Muscle layer of duodenum (tissue), 2 donors: ENCODE measurements around the gene MEGF6.
"Not testable (repeated sequence)": the region's sequence is repeated elsewhere in the genome, so short reads cannot be mapped to it uniquely, and the experiment has no call there.

Experiments used
- H3K27ac ChIP-seq: one replicate; pipeline ENCODE4 v1.7.0; 2013; ENCODE audit warnings: mild to moderate bottlenecking, low read length
- H3K27me3 ChIP-seq: one replicate; pipeline ENCODE4 v1.7.0; 2013; ENCODE audit warnings: low read depth, mild to moderate bottlenecking, control low read depth, low read length
- H3K36me3 ChIP-seq, 2 donors: one replicate each; pipeline ENCODE4 v1.7.0; 2013; ENCODE audit warnings: low read length in 2 of 2, control low read depth in 1 of 2, mild to moderate bottlenecking in 1 of 2; ENCODE audit not compliant: insufficient read depth in 2 of 2, control insufficient read depth in 1 of 2
- H3K4me1 ChIP-seq, 2 donors: one replicate each; pipeline ENCODE4 v1.7.0; 2013; ENCODE audit warnings: low read length in 2 of 2, mild to moderate bottlenecking in 2 of 2, control low read depth in 1 of 2, moderate library complexity in 1 of 2; ENCODE audit not compliant: insufficient read depth in 2 of 2, control insufficient read depth in 1 of 2
- H3K4me3 ChIP-seq, 2 donors: one replicate each; pipeline ENCODE4 v1.7.0; 2013; ENCODE audit warnings: low read length in 2 of 2, low read depth in 1 of 2, mild to moderate bottlenecking in 1 of 2
- H3K9me3 ChIP-seq, 2 donors: one replicate each; pipeline ENCODE4 v1.7.0; 2013; ENCODE audit warnings: low read length in 2 of 2, control low read depth in 1 of 2, mild to moderate bottlenecking in 1 of 2; ENCODE audit not compliant: control insufficient read depth in 1 of 2
- donor health status: healthy.

The MEGF6 gene

DNA sequence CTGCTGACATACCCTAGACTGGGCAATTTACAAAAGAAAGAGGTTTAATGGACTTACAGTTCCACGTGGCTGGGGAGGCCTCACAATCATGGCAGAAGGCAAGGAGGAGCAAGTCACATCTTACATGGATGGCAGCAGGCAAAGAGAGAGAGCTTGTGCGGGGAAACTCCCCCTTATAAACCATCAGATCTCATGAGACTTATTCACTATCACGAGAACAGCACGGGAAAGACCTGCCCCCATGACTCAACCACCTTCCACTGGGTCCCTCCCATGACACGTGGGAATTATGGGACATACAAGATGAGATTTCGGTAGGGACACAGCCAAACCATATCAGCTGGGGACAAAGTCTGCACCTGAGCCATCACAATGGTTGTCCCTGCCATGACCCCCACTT is 35.8 kb downstream of the MEGF6 start:
- not testable (repeated sequence) for H3K9me3 ChIP-seq, H3K27ac ChIP-seq, H3K4me3 ChIP-seq, H3K27me3 ChIP-seq, H3K36me3 ChIP-seq
- H3K4me1 ChIP-seq = peaks cover 0 to 19% of the 10 kb centered on the region in 2 donors

DNA sequence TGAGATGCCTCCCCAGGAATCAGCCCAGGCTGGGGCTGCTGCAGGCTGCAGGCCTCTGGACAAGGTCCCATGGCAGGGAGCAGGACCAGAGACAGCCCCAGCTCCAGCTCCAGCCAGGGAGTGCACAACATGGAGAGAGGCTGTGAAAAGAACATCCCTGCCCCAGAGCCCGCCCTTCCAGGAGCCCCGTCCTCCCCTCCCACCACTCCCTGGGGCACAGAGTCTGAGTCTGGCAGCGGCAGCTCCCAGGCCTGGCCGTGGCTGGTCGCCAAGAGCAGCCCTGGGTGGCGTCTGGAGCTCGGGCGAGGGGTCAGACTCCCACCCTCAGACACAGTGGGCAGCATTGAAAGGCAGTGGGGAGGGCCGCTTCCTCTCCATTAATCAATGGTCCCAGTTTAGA is 37.8 kb downstream of the MEGF6 start:
- Histone ChIP-seq H3K4me1 (peaks cover 0 to 20% of the 10 kb centered on the region in 2 donors), H3K27ac (no peak overlapping the region), H3K9me3 (no peaks in the 10 kb centered on the region), H3K36me3 (no peaks in the 10 kb centered on the region), H3K27me3 (no peaks in the 10 kb centered on the region), H3K4me3 (no peak overlapping the region)

DNA sequence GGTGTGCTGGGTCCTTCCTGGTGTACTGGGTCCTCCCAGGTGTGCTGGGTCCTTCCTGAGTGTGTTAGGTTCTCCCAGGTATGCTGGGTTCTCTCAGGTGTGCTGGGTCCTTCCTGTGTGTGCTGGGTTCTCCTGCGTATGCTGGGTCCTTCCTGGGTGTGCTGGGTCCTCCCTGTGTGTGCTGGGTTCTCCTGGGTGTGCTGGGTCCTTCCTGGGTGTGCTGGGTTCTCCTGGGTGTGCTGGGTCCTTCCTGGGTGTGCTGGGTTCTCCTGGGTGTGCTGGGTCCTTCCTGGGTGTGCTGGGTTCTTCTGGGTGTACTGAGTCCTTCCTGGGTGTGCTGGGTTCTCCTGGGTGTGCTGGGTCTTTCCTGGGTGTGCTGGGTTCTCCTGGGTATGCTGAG is 38.7 kb downstream of the MEGF6 start:
- H3K36me3 ChIP-seq, H3K27ac ChIP-seq, H3K4me3 ChIP-seq, H3K9me3 ChIP-seq, H3K27me3 ChIP-seq: not testable (repeated sequence)
- H3K4me1 ChIP-seq = peaks cover 0 to 24% of the 10 kb centered on the region in 2 donors

DNA sequence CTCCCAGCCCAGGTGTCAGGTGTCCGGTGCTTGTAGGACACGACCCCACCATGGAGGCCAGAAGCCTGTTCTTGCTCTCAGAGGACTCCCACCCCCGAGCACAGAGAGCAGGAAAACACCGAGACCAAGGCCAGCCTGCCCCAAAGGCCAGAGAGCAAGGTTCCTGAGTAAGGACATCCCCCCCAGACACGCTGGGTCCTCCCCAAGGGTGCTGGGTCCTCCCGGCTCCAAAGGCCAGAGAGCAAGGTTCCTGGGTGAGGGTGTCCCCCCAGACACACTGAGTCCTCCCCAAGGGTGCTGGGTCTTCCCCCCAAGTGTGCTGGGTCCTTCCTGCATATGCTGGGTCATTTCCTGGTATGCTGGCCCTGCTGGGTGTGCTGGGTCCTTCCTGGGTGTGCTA is 40.0 kb downstream of the MEGF6 start:
- H3K9me3 ChIP-seq = no peaks in the 10 kb centered on the region
- no peaks in the 10 kb centered on the region for H3K36me3 ChIP-seq
- H3K27ac ChIP-seq = no peak overlapping the region
- H3K27me3 ChIP-seq = no peaks in the 10 kb centered on the region
- peaks cover 0 to 14% of the 10 kb centered on the region in 2 donors for H3K4me1 ChIP-seq
- no peak overlapping the region for H3K4me3 ChIP-seq

DNA sequence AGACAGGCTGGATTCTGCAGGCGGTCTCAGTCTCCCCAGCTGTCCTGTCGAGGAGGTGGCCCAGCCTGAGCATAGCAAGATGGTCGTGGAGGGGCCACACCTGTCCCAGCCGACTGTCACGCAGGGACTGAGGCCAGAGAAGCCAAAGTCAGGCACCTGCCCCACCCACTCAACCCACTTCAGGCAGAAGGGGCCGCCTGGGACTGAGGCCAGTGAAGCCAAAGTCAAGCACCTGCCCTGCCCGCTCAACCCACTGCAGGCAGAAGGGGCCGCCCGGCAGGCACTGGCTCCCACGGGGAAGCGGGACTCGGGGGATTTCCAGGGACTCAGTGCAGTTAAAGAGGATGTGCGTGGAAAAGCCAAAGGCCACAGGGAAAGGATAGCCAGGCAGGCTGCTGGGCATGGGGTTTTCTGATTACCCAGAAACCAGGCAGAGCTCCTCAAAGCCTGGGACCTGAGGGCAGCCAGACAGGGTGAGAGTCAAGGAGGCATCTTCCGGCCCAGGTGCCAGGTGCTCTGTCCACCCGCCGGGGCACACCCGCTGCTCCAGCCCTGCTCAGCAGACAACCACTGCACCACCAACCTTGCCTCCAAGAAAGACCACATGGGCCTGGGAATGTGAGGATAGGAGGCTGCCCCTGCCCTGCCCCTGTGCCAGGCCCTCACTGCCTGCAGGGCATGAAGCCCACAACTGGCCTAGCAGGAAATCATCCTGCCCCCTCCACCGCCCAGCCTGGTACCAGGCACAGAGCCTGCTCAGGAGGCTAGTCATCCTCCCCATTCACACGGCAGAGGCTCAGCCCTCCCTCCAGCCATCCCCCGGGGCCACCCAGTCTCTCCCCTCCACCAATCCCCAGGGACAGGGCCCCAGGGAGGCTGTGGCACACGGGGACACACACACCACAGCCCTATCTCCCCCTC is 41.0 kb downstream of the MEGF6 start:
- Histone ChIP-seq H3K4me1 (peaks cover 0 to 11% of the 10 kb centered on the region in 2 donors), H3K27me3 (no peaks in the 10 kb centered on the region), H3K36me3 (no peaks in the 10 kb centered on the region), H3K27ac (no peak overlapping the region), H3K4me3 (no peak overlapping the region), H3K9me3 (no peaks in the 10 kb centered on the region)

DNA sequence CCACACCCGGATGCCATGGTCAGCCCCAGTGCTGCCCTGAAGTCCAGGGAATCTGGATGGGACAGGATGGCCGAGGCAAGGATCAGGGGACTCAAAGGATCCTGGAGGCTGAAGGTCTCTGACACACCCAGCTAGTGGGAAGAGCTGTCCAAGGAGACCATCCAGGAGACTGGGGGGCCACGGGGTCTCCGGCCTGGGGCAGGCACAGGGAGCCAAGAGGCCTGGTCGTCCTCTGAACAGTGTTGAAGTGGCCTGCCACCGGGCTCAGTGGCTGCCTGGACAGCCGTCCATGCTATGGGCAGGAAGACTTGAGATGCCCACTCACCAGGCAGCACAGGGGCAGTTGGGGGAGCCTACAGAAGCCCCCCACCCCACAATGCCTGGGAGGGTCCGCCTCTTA is 41.9 kb downstream of the MEGF6 start:
- Histone ChIP-seq H3K4me1 (peaks cover 0 to 18% of the 10 kb centered on the region in 2 donors), H3K36me3 (no peaks in the 10 kb centered on the region), H3K4me3 (no peak overlapping the region), H3K27me3 (no peaks in the 10 kb centered on the region), H3K9me3 (no peaks in the 10 kb centered on the region), H3K27ac (no peak overlapping the region)

DNA sequence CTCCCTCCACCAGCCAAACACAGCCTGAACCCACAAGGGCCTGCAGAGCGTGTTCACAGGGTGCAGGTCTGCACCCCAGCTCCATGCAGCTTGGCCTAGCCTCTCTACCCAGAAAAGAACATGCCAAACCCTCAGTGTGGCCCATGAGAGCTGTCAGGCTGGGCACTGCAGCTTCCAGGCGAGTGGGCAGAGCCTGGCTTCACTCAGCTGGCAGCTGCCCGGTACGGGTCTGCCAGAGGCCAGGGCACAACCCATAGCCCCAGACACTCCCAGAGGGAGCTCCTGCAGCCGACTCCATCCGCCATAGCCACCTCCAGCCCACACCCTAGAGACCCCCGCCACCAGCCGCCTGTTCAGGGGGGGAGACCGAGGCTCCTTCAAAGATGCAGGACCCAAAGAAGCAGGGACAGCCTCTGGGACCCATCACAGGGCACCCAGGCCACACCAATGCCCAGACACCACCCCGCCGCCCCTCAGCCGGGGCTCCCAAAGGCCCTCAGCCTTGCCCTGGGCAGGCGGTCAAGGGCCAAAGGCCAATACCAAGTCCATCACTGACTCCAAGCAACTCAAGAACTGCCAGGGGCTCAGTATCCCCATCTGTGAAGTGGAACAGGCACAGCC is 42.4 kb downstream of the MEGF6 start:
- Histone ChIP-seq H3K4me1 (peaks cover 0 to 16% of the 10 kb centered on the region in 2 donors), H3K27ac (no peak overlapping the region), H3K9me3 (no peaks in the 10 kb centered on the region), H3K36me3 (no peaks in the 10 kb centered on the region), H3K4me3 (no peak overlapping the region), H3K27me3 (no peaks in the 10 kb centered on the region)

DNA sequence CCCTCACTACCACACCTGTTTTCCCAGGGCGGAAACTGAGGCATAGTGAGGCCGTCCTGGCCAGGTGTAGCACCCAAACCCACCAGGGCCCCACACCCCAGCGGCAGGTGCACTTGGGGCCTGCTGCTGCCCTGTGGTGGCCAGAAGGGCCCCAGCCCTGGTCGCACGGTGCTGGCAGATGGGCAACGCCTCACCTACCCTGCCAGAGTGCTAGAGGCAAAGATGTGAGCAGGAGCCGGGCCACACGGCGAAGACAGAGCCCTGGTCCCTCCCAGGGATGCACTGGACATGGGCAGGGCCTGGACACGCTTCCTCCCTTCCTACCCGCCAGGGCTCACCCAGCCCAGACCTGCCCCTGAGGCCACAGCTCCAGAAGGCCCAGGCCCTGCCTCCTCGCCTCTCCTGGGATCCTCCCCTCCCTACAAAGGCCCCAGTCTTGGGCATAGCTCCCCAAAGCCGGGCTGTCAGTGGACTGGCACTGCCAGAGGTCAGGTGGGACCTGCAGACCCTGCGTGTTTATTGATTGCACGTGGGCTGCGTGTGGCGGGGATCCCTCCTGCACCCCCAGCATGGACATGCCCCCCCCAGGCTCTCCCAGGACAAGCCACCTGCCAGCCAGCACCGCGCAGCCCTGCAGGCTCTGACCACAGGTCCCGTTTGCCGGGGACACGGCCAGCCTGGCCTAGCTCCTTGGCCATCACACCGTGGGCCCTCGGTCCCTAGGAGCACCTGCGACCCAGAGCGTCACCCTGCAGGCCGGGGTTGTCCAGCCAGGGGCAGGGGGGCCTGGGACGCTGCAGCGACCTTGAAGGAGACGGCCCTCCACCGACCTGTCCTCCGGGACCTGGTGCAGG is 44.1 kb downstream of the MEGF6 start:
- H3K27me3 ChIP-seq = no peaks in the 10 kb centered on the region
- H3K4me3 ChIP-seq = no peak overlapping the region
- no peaks in the 10 kb centered on the region for H3K36me3 ChIP-seq
- no peaks in the 10 kb centered on the region for H3K9me3 ChIP-seq
- no peak overlapping the region for H3K27ac ChIP-seq
- peaks cover 0 to 14% of the 10 kb centered on the region in 2 donors for H3K4me1 ChIP-seq

DNA sequence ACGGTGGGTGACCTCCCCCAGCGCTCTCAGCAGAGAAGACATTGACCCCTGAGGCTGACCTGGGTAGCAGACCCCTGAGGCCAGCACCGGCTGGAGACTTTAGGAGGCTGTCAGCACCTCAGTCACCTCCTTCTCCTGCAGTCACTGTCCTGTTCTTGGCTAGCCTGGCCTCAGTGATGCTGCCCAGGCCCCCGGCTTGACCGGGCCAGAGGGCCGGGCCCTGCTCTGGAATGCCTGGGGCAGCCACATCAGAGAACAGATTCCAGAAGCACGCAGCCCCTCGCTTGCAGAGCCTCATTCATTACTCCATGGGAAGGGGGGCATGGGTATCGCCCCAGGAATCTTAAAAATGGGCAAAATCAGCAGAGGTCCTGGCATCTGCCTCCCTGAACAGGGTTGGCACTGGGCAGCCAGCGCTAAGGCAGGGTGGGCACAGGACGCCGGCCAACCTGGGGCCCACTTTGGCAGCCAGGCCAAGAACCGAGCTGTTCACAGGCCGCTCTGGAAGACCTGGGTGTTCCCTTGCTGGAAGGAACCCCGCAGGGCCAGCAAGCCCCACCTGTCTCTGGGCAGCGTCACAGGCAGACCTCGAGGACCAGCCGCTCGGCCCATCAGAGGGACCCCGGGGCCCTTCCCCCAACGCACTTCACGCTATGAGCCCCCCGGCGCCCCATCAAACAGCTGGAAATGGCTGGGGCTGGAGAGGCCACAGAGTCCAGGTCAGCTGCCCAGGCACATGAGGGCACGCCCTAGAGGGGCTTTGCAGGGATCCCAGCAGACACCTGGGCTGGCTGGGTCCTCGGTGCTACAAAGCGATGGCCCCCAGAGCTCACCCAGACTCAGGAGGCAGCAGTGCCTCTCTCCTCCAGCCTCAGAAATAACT is 45.1 kb downstream of the MEGF6 start:
- Histone ChIP-seq H3K9me3 (no peaks in the 10 kb centered on the region), H3K27ac (no peak overlapping the region), H3K27me3 (no peaks in the 10 kb centered on the region), H3K4me3 (no peak overlapping the region), H3K36me3 (no peaks in the 10 kb centered on the region), H3K4me1 (peaks cover 0 to 18% of the 10 kb centered on the region in 2 donors)

DNA sequence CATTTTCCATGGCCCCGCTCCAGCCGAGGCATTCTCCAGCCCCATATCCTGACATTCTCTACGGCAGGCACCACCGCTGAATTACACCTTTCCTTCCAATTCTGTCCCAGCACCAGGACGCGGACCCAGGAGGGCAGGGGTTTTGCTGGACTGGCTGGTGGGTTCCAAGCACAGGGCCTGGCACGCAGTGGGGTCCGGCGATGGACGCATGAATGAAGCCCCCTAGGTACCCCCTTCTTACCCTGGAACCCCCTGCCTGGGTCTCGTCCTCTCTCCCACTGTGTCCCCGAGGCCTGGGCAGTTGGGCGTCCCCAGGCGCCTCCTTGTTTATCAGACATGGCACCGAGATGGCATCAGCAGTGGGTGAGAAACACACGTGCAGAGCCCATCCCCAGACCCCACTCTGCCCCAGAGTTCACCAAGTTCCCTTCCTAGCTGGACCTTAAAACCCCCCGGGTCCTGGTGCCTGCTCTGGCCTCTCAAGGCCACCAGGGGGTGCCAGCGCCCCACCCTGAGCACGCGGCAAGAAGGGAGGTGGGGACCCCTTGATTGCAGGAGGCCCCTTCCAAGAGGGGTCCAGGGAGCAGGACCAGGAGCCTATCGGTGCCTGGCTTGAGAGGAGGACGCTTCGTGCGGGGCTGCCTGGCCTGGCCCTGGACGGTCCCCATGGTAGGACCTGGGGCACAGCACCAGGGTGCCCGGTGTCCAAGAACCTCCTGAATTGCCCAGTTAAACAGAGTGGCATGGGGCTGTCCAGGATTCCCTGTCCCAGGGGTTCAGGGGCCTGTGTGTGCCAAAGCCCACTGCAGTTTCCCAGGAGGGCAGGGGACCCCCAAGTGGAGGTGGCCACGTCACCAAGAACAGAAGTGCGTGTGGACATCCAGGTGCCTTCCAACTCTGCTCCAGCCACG is 46.1 kb downstream of the MEGF6 start:
- H3K27ac ChIP-seq = no peak overlapping the region
- H3K4me3 ChIP-seq = no peak overlapping the region
- peaks cover 0 to 18% of the 10 kb centered on the region in 2 donors for H3K4me1 ChIP-seq
- no peaks in the 10 kb centered on the region for H3K9me3 ChIP-seq
- no peaks in the 10 kb centered on the region for H3K27me3 ChIP-seq
- H3K36me3 ChIP-seq = no peaks in the 10 kb centered on the region
